K562 (cell line): Measurements from ENCODE around the gene TKT. TPM values are rescaled to one million over a fixed set of nuclear protein-coding genes. Genes with fewer than 3 reads are reported as not detected.
A peak's percentile ranks its signal among the peaks of the same experiment; 100 is the strongest.

Source experiments
- ATF6 ChIP-seq: sonication (generic); formaldehyde crosslinking; IDR thresholded peaks from 2 replicates; pipeline ENCODE4 v1.4.0; 2020; ENCODE audit warnings: mild to moderate bottlenecking, missing genetic modification reagents
- CBFB ChIP-seq: sonication (generic); formaldehyde crosslinking; IDR thresholded peaks from 2 replicates; pipeline ENCODE4 v1.4.0; 2020; ENCODE audit warnings: mild to moderate bottlenecking, missing genetic modification reagents
- CC2D1A ChIP-seq: fragments of 450-650 bp; IDR thresholded peaks from 2 replicates; pipeline ENCODE4 v1.6.1; 2017; ENCODE audit warnings: mild to moderate bottlenecking
- CCNT2 ChIP-seq: IDR thresholded peaks from 2 replicates; pipeline ENCODE4 v1.6.1; 2011; ENCODE audit warnings: borderline replicate concordance, low read depth, mild to moderate bottlenecking, moderate library complexity, mixed read lengths, low read length; ENCODE audit not compliant: insufficient read length; ENCODE audit errors: extremely low read depth
- HNRNPH1 ChIP-seq: fragments of 200-400 bp; formaldehyde crosslinking; optimal IDR thresholded peaks from 2 replicates; pipeline ENCODE3; 2017; ENCODE audit warnings: low read depth, mild to moderate bottlenecking, low read length, moderate library complexity
- KLF1 ChIP-seq: fragments of 450-650 bp; IDR thresholded peaks from 2 replicates; pipeline ENCODE4 v1.6.1; 2016; ENCODE audit warnings: missing genetic modification characterization, missing compliant biosample characterization
- KLF6 ChIP-seq: fragments of 250-450 bp; sonication (Bioruptor Pico); IDR thresholded peaks from 2 replicates; pipeline ENCODE4 v1.4.0; 2020; ENCODE audit warnings: mild to moderate bottlenecking, moderate library complexity, borderline replicate concordance
- MCM3 ChIP-seq: fragments of 450-650 bp; IDR thresholded peaks from 2 replicates; pipeline ENCODE4 v1.6.1; 2016
- MLLT1 ChIP-seq, 2 experiments: fragments of 450-650 bp; IDR thresholded peaks; 2 replicates each; pipeline ENCODE4 v1.6.1; 2016
- MXI1 ChIP-seq: IDR thresholded peaks from 2 replicates; pipeline ENCODE4 v1.6.1; 2011; ENCODE audit warnings: low read depth, mild to moderate bottlenecking, improper control_type of control experiment, low read length
- MYNN ChIP-seq, 2 experiments: sonication (generic); formaldehyde crosslinking in 1 of 2; IDR thresholded peaks; 2 replicates each; pipeline versions ENCODE4 v1.5.0 to v1.6.1; 2016 to 2020; ENCODE audit warnings: antibody characterized with exemption in 1 of 2, missing genetic modification reagents in 1 of 2
- PCBP1 ChIP-seq: fragments of 200-400 bp; formaldehyde crosslinking; IDR thresholded peaks from 2 replicates; pipeline ENCODE4 v1.6.1; 2018; ENCODE audit warnings: mild to moderate bottlenecking, low read depth, low read length; ENCODE audit not compliant: poor library complexity, severe bottlenecking
- PYGO2 ChIP-seq: fragments of 450-650 bp; IDR thresholded peaks from 2 replicates; pipeline ENCODE4 v1.6.1; 2016; ENCODE audit warnings: mild to moderate bottlenecking, missing genetic modification characterization, moderate library complexity, missing compliant biosample characterization
- RFX5 ChIP-seq: IDR thresholded peaks from 2 replicates; pipeline ENCODE4 v1.6.1; 2011; ENCODE audit warnings: low read depth, mild to moderate bottlenecking, improper control_type of control experiment, low read length
- SNAPC5 ChIP-seq: fragments of 250-450 bp; sonication (Bioruptor Pico); IDR thresholded peaks from 2 replicates; pipeline ENCODE4 v1.8.0; 2021; ENCODE audit warnings: moderate library complexity, mild to moderate bottlenecking, inconsistent platforms
- TARDBP ChIP-seq: fragments of 450-650 bp; IDR thresholded peaks from 2 replicates; pipeline ENCODE4 v1.6.1; 2016
- XRCC3 ChIP-seq: fragments of 450-650 bp; IDR thresholded peaks from 2 replicates; pipeline ENCODE4 v1.6.1; 2017; ENCODE audit warnings: mild to moderate bottlenecking, moderate library complexity
- ZBTB1 ChIP-seq: sonication (generic); formaldehyde crosslinking; IDR thresholded peaks from 2 replicates; pipeline ENCODE4 v1.8.1; 2023; ENCODE audit warnings: missing genetic modification reagents, low read depth, mild to moderate bottlenecking, borderline replicate concordance
- ZNF124 ChIP-seq: sonication (generic); formaldehyde crosslinking; IDR thresholded peaks from 2 replicates; pipeline ENCODE4 v1.8.1; 2022; ENCODE audit warnings: missing genetic modification reagents
- ZNF408 ChIP-seq: fragments of 250-450 bp; sonication (Bioruptor Pico); IDR thresholded peaks from 2 replicates; pipeline ENCODE4 v1.4.0; 2020; ENCODE audit warnings: low read depth, mild to moderate bottlenecking, moderate library complexity
- ZNF740 ChIP-seq, 3 experiments: fragments of 200-800 bp in 1 of 3; sonication (Bioruptor generic) in 1 of 3; sonication (generic) in 1 of 3; formaldehyde crosslinking in 1 of 3; IDR thresholded peaks; 2 replicates each; pipeline versions ENCODE4 v1.6.1 to v1.8.0; 2016 to 2022; ENCODE audit warnings: mild to moderate bottlenecking in 2 of 3, missing compliant biosample characterization in 2 of 3, missing genetic modification characterization in 2 of 3, missing genetic modification reagents in 1 of 3
- polyA plus RNA-seq, 8 experiments: library from polyadenylated mRNA; depleted of rRNA in 4 of 8; stranded (reverse) in 5 of 8; unstranded in 3 of 8; fragments of >200 nt; fragmentation: Nextera tagmentation in 2 of 8; fragmentation: Illumina TruSeq in 1 of 8; extraction: Ambion mirVana in 2 of 8; extraction: Trizol in 1 of 8; gene quantifications; 2 replicates each; pipeline versions ENCODE4 v1.2.1 to v1.2.3, GENCODE V29; 2011 to 2014; ENCODE audit warnings: inconsistent platforms in 1 of 8, missing spikeins in 1 of 8
- total RNA-seq, 7 experiments: library from RNA; depleted of rRNA in 6 of 7; stranded (reverse); fragments of >200 nt in 6 of 7; fragmentation: Illumina TruSeq in 2 of 7; extraction: Trizol in 2 of 7; gene quantifications; 2 replicates each; pipeline versions ENCODE4 v1.2.1 to v1.2.3, GENCODE V29; 2011 to 2021; ENCODE audit warnings: low replicate concordance in 1 of 7
- TF ChIP-seq, protein P1 (sequence below): fragments of 200-800 bp; sonication (Bioruptor generic); IDR thresholded peaks from 2 replicates; pipeline ENCODE4 v1.6.1; 2017; ENCODE audit warnings: missing genetic modification characterization, missing compliant biosample characterization

Gene TKT
- total and polyA plus RNA-seq, 9 of the 15 experiments (the other 6 are each of a cell fraction or from before 2014, with no cell fraction given) = 58.1 to 401 (median 187) TPM

DNA sequence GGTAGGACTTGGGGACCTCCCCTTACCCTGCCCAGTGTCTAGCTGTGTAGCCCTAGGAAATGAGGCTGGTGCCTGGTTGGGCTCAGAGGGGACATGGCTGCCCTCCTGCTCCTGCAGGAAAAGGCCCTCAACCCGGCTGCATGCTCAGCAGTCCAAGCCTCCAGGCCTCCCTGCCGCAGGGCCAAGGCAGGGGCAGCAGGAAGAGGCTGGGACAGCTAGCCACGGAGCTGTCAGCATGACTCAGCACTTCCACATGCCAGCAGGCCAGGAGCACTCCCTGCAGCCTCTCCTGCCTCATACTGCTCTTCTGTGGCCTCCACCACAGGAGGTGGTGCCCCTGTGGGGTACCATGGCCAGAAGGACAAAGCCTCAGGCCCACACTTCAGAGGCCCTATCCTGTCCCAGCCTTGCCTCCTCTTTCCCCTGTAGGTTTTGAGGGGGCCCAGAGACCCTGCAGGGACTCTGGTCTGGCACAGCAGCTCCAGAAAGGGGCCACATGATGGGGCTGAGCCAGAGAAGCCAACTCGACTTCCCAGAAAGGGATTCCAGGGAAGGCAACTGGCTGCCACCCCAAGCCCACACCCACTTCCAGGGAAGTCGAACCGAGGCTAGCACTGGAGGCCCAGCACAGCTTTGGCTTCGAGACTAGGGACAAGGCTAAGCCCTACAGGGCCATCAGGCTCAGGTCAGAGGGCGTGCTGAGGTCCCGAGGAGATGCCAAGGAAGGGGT is 19.5 kb downstream of the TKT start (continued):
- TF ChIP-seq MLLT1 (IDR thresholded peaks at IDR 0.05) (no peak), CC2D1A (no peak), MXI1 (no peak), RFX5 (no peak), ATF6 (CRISPR knock-in tag) (no peak), PCBP1 (no peak), XRCC3 (no peak), SNAPC5 (no peak), KLF1 (tag) (no peak), PYGO2 (tag) (no peak), HNRNPH1 (no peak), CBFB (CRISPR knock-in tag) (no peak), MYNN (IDR thresholded peaks at IDR 0.05) (no peak), MYNN (CRISPR knock-in tag; IDR thresholded peaks at IDR 0.05) (no peak), KLF6 (no peak), TARDBP (no peak), CCNT2 (no peak), ZBTB1 (no peak), ZNF408 (no peak), ZNF740 (CRISPR knock-in tag; IDR thresholded peaks at IDR 0.05) (no peak), ZNF740 (tag; IDR thresholded peaks at IDR 0.05) (no peak), ZNF124 (CRISPR knock-in tag) (no peak), MCM3 (no peak)
- TF ChIP-seq, protein P1, sequence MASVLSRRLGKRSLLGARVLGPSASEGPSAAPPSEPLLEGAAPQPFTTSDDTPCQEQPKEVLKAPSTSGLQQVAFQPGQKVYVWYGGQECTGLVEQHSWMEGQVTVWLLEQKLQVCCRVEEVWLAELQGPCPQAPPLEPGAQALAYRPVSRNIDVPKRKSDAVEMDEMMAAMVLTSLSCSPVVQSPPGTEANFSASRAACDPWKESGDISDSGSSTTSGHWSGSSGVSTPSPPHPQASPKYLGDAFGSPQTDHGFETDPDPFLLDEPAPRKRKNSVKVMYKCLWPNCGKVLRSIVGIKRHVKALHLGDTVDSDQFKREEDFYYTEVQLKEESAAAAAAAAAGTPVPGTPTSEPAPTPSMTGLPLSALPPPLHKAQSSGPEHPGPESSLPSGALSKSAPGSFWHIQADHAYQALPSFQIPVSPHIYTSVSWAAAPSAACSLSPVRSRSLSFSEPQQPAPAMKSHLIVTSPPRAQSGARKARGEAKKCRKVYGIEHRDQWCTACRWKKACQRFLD = peak; percentile 88; the same call in 1 of the 2 replicates
